ENCODE measurements around the gene ARHGAP1.

DNA sequence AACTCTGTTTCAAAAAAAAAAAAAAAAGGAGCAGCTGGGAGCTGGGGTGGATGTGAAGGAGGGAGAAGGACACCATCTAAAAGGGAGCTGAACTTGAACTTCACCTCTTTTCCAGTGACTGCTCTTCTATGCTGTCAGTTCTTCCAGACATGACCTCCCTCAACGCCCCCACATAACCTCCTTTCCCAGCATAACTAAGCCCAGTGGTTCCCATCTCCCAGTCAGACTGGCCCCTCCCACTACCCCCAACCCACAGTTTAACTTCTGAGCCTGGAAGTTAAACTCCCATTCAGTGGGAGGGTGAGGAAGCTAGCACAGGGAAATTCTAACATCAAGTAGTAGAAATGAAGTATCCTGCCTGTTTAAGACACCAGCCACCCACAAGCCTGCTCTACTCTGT is 1.8 kb downstream of the ARHGAP1 start:
- TF ChIP-seq YY1 (IDR thresholded peaks at IDR 0.05; ENCODE audit: insufficient read depth, insufficient read length) (no peak), ZNF274 (IDR thresholded peaks at IDR 0.05; ENCODE audit: low read depth, low read length) (no peak), SUZ12 (IDR thresholded peaks at IDR 0.05; ENCODE audit: extremely low read depth, insufficient read depth, insufficient read length) (no peak)
